Measurements from ENCODE around the gene GAPDH. TPM values are rescaled to one million over a fixed set of nuclear protein-coding genes. Genes with fewer than 3 reads are reported as not detected.
"Not testable (repeated sequence)": the region's sequence is repeated elsewhere in the genome, so short reads cannot be mapped to it uniquely, and the experiment has no call there.

The GAPDH gene
- polyA plus RNA-seq, 4 donors: 1,811 to 2,323 (median 1,879) TPM

DNA sequence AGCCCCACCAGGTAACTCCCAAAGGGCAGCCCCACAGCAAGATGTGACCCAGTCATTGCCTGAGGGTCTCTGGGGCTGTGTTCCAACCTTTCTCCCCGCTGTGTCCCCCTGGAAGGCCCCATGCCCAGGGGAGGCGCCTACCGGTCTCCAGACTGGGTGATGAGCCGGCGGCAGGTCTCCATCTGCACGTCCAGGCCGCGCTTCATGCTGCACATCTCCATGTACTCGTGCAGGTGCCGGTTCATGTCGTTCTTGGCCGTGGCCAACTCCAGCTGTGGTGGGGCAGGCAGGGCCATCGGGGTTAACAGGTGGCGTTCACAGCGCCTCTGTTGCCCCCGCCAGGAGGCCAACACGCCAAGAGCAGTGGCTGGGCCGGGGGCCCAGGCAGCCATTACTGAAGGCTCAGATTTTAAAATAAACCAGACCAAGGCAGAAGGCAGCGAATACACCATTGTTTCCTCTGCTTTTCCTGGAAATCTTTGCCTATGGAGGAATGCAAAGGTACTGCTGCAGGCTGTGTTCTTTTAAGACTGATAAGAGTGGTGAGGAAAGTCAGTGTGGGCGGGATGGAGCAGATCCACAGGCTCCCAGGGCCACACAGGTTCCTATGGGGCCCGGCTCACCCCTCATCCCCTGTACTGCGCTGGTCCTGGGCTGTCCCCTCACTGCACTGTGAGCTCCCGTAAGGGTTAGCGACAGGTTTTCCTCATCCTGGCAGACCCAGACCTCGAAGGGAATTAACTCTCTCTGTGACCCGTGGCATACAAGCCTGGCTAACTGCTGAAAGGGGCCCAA is 7.3 kb downstream of the GAPDH start:
- no peak for DNase-seq (ENCODE audit: low read depth in 4 of 4, low spot score in 3 of 4)

DNA sequence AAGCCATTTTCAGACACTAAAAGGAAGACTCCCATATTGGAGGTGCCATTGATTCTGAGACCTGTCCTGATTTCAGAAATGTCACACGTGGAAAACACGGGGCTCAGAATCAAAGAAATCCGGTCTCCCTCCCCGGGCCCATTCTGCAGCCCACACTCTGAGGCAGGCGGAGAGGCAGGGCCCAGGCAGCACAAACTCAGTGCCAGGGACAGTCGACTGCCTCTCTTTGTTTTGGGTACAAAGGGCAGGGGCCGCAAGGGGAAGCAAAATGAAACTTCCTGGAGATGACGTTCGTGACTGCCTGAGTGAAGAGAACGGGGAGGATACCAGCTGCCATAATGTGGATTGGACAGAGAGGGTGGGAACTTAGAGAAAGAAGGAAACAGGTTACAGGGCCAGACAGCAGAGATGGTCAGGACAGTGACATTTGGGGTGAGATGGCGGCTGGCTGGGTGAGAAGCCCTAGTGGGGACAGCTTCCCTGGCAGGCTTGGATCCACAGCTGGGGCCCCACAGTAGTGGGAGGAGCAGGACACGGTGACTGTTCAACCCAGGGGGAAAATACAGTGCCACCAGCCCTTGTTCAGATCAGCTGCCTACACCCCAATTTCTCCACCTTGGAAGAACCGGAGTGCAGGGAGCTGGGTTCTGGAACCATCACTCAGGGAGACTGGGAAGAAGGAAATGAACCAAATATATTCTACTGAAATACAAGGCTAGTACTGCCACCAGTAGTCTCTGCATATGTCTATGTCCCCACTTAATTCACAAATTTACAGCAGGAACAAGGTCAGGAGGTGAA is 8.1 kb downstream of the GAPDH start:
- DNase-seq (ENCODE audit: low read depth in 4 of 4, low spot score in 3 of 4): no peak

DNA sequence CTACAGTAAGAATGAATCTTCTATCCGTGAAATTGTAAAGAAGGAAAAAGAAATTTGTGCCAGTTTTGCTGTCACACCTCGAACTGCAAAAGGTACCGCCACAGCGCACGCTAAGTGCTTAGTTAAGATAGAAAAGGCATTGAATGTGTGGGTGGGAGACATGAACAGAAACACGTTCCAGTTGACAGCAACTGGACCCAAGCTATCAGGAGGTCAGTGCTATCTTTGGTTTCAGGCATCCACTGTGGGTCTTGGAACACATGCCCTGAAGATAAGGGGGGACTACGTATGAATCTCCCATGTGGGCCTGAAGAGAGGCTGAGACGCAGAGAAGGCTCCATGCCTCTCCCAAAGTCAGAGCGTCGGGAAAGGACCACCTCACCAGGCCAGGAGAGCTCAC is 11.7 kb downstream of the GAPDH start:
- no peak for DNase-seq (ENCODE audit: low read depth in 4 of 4, low spot score in 3 of 4)

DNA sequence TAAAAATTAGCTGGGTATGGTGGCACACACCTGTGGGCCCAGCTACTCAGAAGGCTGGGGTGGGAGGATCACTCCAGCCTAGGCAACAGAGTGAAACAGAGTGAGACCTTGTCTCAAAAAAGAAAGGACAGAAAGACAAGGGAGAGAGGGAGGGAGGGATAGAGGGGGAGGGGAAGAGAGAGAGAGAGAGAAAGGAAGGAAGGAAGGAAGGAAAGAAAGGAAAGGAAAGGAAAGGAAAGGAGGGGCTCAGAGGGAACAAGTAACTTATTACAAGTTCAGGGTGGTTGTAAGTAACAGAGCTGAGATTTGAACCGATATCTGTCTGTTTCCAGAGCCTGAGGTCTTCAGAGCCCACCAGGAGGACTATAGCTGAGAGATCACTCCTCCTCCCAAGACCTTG is 13.2 kb downstream of the GAPDH start:
- no peak for DNase-seq (ENCODE audit: low read depth in 4 of 4, low spot score in 3 of 4)

DNA sequence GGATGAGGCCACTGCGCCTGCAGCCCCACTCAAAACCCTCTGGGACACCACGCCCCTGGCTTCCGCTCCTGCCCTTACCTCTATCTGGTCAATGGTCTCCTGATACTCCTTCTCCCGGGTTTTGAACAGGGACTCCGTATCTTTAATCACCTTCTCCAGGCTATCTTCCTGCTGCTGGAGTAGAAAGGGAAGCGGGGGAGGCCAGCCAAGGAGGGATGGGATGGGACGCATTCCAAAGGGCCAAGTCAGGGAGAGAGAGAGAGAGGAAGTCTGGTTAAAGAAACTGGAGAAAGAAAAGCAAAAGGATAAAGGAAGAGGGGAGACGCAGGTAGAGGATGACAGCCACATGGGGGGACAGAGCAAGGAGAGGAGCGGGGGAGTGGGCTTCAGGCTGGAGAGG is 13.7 kb downstream of the GAPDH start:
- no peak for DNase-seq (ENCODE audit: low read depth in 4 of 4, low spot score in 3 of 4)

DNA sequence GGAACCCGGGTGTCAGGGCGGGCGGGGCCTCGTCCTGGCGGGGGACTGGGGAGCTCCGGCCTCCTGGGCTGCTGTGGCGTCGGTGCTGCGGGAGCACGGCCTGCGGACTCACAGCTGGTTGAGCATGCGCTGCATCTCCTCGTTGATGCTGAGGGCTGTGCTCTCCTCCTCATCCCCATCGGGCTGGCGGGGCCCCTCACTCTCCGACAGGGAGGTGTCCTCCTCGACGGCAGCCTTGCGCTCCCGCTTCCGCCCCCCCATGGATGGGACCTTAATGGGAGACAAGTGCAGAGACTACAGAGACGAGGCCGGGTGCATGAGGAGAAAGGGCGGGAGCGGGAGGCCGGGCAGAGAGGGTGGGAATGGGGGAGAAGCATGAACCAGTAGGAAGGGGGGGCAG is 14.2 kb downstream of the GAPDH start:
- DNase-seq (ENCODE audit: low read depth in 4 of 4, low spot score in 3 of 4): no peak

DNA sequence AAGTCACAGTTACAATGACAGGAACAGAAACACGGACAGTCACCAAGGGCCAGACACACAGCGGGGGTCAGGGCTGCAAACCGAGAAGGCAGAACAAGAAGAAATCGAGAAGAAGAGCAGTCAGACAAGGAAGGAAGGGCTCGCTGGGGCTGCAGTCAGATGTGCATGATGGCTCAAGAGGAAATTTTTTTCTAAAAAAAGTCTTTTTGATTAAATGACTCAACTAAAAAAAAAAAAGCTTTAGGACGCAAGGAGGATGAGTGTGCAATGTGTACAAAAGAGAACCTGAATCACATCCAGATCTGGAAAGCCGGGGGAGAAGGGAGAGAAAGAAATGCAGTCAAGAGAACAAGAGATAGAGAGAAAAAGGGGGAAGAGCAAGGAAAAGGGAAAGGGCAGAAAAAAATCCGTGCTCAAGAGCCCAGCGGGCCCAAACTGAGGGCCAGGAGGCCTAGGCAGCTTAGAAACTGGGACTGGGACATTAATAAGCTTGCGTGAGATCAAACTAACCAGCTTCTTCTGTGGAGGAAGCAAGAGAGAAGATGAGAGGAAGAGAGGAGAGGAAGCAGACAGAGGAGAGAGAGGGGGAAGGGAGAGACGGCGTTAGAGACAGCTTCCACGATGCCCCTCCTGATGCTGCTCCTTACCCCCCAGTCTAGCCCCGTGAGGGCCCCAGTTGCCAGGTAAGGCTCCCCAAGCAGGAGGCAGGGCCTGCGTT is 14.8 kb downstream of the GAPDH start:
- DNase-seq (ENCODE audit: low read depth in 4 of 4, low spot score in 3 of 4): no peak

DNA sequence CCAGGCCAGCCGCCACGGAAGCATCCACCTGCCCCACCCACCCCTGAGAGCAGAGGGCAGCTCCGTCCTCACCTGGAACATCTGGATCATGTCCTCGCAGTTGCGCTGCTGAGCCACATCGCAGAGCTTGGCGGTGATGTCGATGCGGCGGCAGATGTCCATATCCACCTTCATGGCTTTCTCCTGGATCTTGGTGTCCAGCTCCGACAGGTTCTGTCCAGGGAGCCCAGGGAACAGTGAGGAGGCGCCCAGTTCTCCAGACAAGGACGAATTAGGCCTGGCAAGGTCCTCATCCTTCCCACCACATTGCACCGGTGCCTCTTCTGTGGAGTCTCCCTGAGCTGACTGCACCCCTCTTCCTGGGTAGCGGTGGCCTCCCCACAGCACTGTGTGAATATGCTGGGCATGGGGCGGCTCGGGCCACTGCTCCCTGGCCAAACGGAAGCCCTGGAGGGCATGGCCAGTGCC is 15.4 kb downstream of the GAPDH start:
- no peak for DNase-seq (ENCODE audit: low read depth in 4 of 4, low spot score in 3 of 4)

DNA sequence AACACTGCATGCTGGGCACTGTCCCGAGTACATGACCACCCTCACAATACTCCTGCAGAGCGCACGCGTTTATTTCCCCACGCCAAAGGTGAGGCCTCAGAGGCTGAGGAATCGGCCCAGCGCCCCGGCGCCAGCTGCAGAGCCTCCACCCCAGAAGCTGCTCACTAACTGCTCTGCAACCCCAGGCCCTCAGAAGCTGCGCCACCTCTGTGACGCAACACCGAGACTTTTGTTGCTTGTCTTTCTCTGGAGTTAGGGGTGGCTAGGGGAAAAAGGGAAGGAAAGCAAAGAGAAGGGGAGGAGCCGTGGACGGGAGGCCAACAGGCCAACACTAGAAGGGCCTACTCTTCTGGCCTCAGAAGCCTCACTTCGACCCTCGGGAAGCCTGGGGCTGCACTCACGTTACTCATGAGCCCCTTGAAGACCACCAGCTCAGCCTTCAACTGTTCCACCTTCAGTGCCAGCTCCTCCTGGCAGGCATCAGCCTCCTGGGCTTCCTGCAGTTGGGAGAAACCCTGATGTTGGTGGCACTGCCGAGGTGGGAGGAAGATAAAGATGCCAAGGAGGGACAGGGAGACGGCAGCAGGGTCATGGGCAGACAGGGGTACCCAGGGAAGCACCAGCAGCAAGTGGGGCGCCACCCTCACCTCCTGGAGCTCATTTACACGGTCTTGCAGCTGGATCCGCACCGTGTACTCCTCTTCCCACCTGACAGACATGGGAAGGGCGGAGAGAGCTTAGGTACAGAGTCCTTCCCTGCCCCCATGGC is 16.2 kb downstream of the GAPDH start:
- no peak for DNase-seq (ENCODE audit: low read depth in 4 of 4, low spot score in 3 of 4)

DNA sequence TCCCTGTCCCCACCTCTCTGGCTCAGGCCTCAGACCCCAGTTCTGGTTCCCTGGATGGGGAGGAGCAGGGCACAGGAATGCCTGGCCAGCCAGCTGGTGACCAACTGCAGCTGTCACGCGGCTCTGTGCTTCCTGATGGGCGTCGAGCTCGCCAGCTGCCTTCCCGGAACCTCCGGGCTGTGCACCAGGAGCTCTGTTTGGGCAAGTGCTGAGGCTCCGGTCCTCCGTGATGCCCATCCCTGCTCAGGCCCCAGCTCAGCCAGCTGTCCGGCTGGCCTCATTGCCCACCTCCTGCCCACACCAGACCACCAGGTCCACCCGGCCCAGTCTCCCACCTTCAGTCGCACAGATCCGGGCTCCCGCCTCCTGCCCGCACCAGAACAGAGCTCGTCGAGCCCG is 16.7 kb downstream of the GAPDH start:
- no peak for DNase-seq (ENCODE audit: low read depth in 4 of 4, low spot score in 3 of 4)

DNA sequence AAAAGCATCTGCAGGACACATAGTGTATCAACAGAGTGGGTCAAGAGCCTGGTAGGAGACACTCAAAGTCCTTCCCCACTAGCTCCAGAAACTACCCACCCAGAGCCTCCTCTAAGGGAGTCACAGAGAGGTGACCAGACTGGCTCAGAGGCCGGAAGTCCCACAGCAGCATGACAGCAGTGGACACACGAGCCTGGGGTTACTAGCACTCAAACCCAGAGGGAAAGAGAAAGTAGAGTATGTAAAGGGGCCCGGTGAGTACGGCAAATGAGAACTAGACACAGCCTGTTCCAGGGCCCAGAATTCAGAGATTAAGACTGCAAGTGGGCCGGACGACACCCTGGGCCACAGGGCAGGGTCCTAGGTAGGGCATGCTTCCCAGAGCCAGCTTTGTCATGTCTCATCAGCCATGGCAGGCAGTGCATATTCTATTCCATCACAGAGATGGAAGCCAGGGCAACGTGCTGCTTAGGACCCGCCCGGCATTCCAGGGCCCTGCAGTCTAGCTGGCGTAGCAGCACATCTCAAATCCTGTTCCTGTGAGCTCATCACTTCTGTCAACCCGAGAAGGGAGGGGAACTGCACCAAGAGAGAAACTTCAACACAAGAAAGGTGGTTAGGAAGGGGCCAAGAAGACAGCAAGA is 17.3 kb downstream of the GAPDH start:
- no peak for DNase-seq (ENCODE audit: low read depth in 4 of 4, low spot score in 3 of 4)

DNA sequence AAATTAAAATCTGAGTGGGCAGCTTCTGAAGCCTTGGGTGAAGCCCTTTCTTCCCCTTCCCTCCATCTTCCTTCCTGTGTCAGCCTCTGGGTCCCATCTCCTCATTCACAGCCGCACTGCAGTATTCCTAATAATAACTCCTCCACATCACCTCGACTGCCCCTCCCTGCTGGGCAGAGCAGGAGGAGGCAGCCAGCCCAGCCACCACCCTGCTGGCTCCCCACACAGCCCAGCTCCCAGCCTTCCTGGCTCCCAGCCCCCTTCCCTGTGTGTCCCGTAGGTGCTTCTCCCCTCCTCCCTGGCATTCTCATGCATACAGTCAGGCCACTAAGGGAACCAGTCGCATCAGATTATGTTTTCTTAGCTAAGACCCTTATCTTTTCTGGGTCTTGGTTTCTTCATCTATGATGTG is 17.8 kb downstream of the GAPDH start:
- no peak for DNase-seq (ENCODE audit: low read depth in 4 of 4, low spot score in 3 of 4)

DNA sequence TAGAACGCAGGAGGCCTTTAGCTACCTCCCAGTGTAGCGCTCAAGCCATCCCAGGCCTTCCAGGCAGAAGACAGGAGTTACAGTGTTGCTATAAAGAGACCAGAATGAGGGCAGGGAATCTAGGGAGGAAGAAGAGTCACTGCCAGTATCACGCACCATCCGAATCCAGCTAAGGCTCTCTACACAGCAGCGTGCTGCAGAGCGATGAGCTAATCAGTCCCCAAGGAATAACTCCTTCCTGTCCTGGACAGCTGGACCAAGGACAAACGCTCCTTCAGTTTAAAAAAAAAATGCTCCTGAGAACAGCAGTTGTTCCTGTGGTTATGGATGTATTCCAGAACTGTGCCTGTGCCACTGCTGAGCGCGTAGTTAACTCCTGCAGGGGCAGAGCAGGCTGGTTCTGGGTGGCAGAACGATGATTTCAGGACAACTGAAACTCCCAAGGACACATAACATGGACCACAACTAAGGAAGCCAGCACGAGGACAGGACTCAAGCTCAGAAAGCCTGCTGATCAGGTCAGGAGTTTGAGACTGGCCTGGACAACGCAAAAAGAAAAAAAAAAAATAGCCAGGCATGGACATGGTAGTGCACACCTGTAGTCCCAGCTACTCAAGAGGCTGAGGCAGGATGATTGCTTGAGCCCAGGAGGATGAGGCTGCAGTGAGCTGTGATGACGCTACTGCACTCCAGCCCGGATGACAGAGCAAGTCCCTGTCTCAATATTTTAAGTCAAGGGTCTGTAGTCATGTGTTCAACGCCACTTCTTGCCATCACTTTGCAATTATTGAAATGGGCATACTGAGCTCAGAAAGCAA is 18.9 kb downstream of the GAPDH start:
- DNase-seq (ENCODE audit: low read depth in 4 of 4, low spot score in 3 of 4): no peak

DNA sequence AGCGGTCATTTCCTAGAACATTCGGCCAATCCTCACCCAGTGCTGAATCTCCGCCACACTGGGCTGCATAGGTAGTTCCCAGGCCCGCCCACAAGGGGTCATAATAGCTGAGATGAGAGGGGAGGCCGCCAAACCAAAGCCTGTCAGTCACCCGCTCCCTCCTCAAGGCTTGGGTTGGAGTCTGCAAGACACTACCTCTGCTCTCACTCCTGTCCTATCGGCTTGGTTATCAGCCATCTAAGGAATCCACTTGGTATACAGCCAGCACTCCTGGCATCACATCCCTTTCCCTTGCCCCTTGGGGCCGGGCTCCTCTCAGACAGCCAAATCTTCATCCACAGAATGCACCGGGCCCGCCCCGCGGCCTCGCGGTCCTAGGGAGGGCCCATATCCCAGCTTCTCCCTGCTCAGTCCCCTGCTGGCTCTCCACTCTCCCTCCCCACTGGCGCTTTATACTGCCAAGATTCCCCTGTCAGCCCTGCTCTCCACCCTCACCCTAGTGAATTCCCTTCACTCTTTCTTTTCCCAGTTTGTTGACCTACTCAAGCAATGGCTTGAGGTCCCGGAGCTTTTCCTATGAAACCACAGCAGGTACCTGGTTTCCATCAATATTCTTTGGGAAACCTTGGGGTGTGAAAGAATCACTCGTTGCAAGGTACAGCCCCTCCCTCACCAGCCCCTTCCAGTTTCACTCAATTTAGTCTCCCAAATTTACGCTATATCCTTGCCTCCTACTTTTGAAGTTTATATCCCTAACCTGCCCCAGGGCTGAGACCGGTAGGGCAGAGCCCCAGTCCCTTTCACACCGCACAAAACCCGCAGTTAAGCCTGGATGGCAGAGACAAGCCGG is 20.1 kb downstream of the GAPDH start:
- no peak for DNase-seq (ENCODE audit: low read depth in 4 of 4, low spot score in 3 of 4)

DNA sequence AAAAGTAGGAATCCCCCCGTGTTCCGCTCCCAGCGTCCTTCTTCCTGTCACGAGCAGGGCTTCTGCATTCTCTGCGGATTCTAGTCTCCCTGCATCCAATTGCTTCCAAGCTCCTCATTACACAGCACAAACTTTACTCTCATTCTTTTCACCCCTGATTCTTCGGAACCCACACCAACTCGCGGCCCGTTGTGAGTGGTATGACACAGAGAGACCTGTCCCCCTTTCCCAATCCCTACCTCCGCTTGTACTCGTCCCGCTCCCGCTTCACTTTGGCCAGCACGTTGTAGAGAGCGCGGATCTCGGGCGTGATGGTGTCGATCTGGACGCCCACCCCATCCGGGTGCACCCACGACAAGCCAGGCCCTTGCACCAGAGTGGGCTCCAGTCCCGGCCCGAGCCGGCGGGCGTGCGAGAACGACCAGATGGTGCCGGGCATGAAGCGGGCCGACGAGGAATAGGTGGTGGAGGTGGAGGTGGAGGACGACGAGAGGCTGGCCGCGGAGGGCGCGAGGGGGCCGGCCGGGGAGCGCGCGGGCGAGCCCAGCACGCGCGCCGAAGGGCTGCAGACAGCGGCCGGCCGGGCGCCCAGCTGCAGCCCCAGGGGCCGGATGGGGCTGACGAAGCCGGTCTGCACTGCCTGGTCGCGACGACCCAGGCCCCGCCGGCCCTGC is 20.8 kb downstream of the GAPDH start:
- DNase-seq (ENCODE audit: low read depth in 4 of 4, low spot score in 3 of 4): no peak

DNA sequence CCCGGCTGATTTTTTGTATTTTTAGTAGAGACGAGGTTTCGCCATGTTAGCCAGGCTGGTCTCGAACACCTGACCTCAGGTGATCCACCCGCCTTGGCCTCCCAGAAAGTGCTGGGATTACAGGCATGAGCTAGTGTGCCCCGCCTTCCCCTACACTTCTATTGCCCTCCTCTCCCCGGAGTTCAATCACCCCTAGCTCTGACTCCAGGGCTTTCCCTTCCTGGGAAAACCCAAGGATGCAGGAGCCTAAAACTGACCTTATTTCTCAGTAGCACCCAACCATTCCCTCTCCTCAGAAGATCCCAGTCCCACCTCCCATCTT is 22.1 kb downstream of the GAPDH start:
- not testable (repeated sequence) for DNase-seq (ENCODE audit: low read depth in 4 of 4, low spot score in 3 of 4)

DNA sequence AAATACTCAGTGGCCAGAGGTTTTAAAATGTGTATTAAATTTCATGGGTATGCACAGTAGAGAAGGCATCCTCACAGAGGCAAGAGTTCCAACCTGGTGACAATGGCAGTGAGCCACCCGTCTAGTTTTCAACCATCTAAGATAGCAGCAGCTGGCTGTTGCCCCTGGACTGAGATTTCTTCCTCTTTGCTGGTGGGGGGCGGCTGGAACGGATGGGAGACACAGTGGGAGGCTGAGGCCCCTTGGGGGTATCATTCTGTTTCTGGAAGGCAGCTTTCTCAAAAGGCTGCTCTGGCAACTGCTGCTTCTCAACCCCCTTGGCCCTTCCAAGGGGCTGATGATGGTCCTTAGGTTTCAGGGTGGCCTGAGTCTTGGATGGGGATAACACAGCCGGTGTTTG is 22.5 kb downstream of the GAPDH start:
- no peak for DNase-seq (ENCODE audit: low read depth in 4 of 4, low spot score in 3 of 4)
